ENCODE results near the gene ADAD1.

The ADAD1 gene

DNA sequence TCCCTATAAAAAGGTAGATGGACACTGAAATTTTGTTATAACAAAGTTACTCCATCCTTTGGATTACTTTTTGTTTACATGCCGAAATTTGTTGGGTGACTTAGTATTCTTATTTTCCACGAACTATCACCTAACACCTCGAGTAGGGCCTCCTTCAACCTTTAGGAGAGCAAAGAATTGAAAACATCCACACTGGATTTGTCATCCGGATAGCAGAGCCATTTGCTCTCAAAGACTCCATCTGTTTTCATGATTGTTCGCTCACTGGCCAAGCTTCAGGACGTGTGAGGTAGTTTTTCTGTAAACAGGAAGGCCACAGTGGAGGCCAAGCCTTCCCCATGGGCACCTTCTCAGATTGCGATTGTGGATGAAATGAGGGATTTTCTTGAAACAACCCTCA is at the start of gene ADAD1:
Gene ADAD1 (plus strand): TSS at position 301 of the 400 bp plus-strand sequence. CDS start 1,059 bp downstream, outside the sequence.
- Histone ChIP-seq H3K36me3 (ENCODE audit: control insufficient read depth, insufficient read depth, low read length) (no peaks in the 10 kb centered on the region), H3K27me3 (replicated peaks; ENCODE audit: control insufficient read depth, insufficient read depth, low read length) (no peaks in the 10 kb centered on the region), H3K4me3 (replicated peaks; ENCODE audit: low read depth, low read length) (no peak within 1 kb of the TSS)
- no peak for DNase-seq (ENCODE audit: extremely low read depth, insufficient read length)
- TF ChIP-seq, protein P1, sequence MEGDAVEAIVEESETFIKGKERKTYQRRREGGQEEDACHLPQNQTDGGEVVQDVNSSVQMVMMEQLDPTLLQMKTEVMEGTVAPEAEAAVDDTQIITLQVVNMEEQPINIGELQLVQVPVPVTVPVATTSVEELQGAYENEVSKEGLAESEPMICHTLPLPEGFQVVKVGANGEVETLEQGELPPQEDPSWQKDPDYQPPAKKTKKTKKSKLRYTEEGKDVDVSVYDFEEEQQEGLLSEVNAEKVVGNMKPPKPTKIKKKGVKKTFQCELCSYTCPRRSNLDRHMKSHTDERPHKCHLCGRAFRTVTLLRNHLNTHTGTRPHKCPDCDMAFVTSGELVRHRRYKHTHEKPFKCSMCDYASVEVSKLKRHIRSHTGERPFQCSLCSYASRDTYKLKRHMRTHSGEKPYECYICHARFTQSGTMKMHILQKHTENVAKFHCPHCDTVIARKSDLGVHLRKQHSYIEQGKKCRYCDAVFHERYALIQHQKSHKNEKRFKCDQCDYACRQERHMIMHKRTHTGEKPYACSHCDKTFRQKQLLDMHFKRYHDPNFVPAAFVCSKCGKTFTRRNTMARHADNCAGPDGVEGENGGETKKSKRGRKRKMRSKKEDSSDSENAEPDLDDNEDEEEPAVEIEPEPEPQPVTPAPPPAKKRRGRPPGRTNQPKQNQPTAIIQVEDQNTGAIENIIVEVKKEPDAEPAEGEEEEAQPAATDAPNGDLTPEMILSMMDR (IDR thresholded peaks at IDR 0.05; ENCODE audit: insufficient read depth, low read length, poor library complexity, severe bottlenecking) = no peak

DNA sequence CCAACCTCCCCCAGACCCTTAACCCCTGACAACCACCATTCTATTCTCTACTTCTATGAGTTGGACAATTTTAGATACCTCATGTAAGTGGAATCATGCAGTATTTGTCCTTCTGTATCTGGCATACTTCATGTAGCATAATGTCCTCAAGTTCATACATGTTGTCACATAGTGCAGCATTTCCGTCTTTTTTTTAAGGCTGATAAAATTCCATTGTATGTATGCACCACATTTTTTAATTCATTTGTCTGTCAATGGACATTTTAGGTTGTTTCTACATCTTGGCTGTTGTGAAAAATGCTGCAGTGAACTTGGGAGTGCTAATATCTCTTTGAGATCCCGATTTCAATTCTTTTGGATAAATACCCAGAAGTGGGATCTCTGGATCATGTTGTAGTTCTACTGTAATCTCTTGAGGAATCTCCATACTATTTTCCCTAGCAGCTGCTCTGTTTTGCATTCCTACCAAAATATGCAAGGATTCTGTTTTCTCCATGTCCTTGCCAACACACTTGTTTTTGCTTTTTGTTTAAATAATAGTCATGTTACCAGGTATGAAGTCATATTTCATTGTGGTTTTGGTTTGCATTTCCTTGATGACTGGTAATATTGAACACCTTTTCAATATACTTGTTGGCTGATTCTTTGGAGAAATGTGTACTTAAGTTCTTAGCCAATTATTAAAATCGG is 48.8 kb upstream of the ADAD1 start:
- TF ChIP-seq, protein P1 (IDR thresholded peaks at IDR 0.05; ENCODE audit: insufficient read depth, low read length, poor library complexity, severe bottlenecking) = no peak
- no peaks in the 10 kb centered on the region for H3K27me3 ChIP-seq (replicated peaks; ENCODE audit: control insufficient read depth, insufficient read depth, low read length)
- H3K4me3 ChIP-seq (replicated peaks; ENCODE audit: low read depth, low read length) = no peak overlapping the region
- H3K36me3 ChIP-seq (ENCODE audit: control insufficient read depth, insufficient read depth, low read length) = peaks cover 1% of the 10 kb centered on the region
- DNase-seq (ENCODE audit: extremely low read depth, insufficient read length) = no peak

DNA sequence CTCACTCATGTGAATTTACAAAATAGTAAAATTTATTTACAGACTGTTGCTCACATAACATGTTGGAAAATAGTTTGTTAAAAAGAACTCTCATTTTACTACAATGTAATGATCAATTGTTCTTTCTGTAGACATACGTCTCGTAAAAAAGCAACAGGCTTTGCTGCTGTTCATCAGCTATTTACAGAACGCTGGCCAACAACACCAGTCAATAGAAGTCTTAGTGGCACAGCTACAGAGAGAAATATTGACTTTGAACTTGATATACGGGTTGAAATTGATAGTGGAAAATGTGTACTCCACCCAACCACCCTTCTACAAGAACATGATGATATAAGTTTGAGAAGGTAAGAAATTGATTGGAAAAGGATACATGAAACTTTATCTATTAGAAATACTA is 47.6 kb upstream of the ADAD1 start:
- peaks cover 1% of the 10 kb centered on the region for H3K36me3 ChIP-seq (ENCODE audit: control insufficient read depth, insufficient read depth, low read length)
- H3K4me3 ChIP-seq (replicated peaks; ENCODE audit: low read depth, low read length) = no peak overlapping the region
- DNase-seq (ENCODE audit: extremely low read depth, insufficient read length) = no peak
- TF ChIP-seq, protein P1 (IDR thresholded peaks at IDR 0.05; ENCODE audit: insufficient read depth, low read length, poor library complexity, severe bottlenecking) = no peak
- H3K27me3 ChIP-seq (replicated peaks; ENCODE audit: control insufficient read depth, insufficient read depth, low read length) = no peaks in the 10 kb centered on the region

DNA sequence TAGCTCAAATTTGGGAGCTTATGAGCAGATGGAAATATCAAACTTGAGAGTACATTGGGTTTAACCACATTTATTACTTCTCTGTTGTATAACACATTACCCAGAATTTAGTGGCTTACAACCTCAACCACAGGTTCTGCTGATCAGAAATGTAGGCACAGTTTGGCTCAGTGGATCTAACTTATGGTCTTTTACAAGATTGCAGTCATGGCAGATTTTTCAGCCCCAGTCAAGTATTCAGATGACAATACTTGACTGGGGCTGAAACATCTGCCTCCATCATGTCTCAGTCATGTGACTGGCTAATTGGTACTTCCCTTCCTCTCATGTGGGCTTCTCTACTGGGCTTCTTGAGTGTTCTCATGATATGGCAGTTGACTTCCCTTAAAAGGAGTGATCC is 44.0 kb upstream of the ADAD1 start:
- Histone ChIP-seq H3K27me3 (replicated peaks; ENCODE audit: control insufficient read depth, insufficient read depth, low read length) (no peaks in the 10 kb centered on the region), H3K4me3 (replicated peaks; ENCODE audit: low read depth, low read length) (no peak overlapping the region), H3K36me3 (ENCODE audit: control insufficient read depth, insufficient read depth, low read length) (peaks cover 1% of the 10 kb centered on the region)
- TF ChIP-seq, protein P1 (IDR thresholded peaks at IDR 0.05; ENCODE audit: insufficient read depth, low read length, poor library complexity, severe bottlenecking) = no peak
- no peak for DNase-seq (ENCODE audit: extremely low read depth, insufficient read length)

DNA sequence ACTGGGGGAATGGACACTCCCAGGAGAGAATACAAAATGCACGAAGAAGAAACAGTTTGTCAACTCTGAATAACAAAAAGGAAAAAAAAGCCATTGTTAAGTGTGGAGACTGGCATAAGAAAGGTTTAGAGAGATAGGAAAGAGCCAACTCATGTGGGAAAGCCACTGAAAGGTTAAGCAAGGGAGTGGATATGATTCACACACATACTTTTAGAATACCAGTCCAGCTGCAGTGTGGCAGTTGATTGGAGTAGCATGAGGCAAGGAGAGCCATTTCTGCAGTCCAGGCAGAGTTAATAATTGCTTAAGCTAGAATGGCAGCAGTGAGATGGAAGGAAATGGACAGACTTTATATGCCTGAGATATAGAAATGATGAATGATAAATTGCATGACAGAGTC is 36.9 kb upstream of the ADAD1 start:
- Histone ChIP-seq H3K4me3 (replicated peaks; ENCODE audit: low read depth, low read length) (no peak overlapping the region), H3K27me3 (replicated peaks; ENCODE audit: control insufficient read depth, insufficient read depth, low read length) (no peaks in the 10 kb centered on the region), H3K36me3 (ENCODE audit: control insufficient read depth, insufficient read depth, low read length) (no peaks in the 10 kb centered on the region)
- TF ChIP-seq, protein P1 (IDR thresholded peaks at IDR 0.05; ENCODE audit: insufficient read depth, low read length, poor library complexity, severe bottlenecking) = no peak
- DNase-seq (ENCODE audit: extremely low read depth, insufficient read length) = no peak

DNA sequence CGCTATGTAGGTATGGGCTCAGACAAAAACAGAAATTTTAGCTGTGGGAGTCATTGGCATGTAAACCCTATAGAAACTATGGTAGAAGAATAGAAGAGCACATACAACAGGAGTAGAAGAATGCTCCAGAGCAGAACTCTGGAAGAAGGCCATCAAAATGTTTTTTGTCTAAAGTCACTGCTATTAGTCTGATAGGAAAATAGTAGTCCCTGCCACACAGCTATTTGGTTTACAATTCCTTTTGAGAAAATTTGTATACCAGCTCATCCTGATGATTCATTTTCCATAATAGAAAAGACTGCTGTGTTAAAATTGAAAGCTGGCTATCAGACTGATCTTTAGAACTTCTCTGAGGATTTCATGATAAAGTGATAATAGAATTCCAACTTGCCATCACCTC is 32.8 kb upstream of the ADAD1 start:
- H3K4me3 ChIP-seq (replicated peaks; ENCODE audit: low read depth, low read length) = no peak overlapping the region
- TF ChIP-seq, protein P1 (IDR thresholded peaks at IDR 0.05; ENCODE audit: insufficient read depth, low read length, poor library complexity, severe bottlenecking) = no peak
- no peaks in the 10 kb centered on the region for H3K27me3 ChIP-seq (replicated peaks; ENCODE audit: control insufficient read depth, insufficient read depth, low read length)
- no peak for DNase-seq (ENCODE audit: extremely low read depth, insufficient read length)
- H3K36me3 ChIP-seq (ENCODE audit: control insufficient read depth, insufficient read depth, low read length) = no peaks in the 10 kb centered on the region
